Peyer's patch (tissue), 4 donors: ENCODE results near the gene SEBOX.

Experiments
- CTCF ChIP-seq, 6 experiments: fragments of 450-650 bp in 4 of 6; fragments of 200-600 bp in 2 of 6; sonication (generic) in 1 of 6; IDR thresholded peaks; one replicate each; pipeline ENCODE4 v1.5.1; 2017 to 2019; ENCODE audit warnings: antibody characterized with exemption in 6 of 6, mild to moderate bottlenecking in 3 of 6, moderate library complexity in 1 of 6
- POLR2A ChIP-seq, 2 donors: fragments of 450-650 bp; IDR thresholded peaks; one replicate each; pipeline ENCODE4 v1.5.1; 2017; ENCODE audit warnings: antibody characterized with exemption in 2 of 2, mild to moderate bottlenecking in 2 of 2, moderate library complexity in 2 of 2

GRCh38 chr17:28340374-28340773 is 24.6 kb downstream of the SEBOX start:
- no peak for TF ChIP-seq POLR2A (IDR thresholded peaks at IDR 0.05)
- no peak for TF ChIP-seq CTCF (IDR thresholded peaks at IDR 0.05)
